ENCODE measurements around the gene PRELID3B. TPM values are rescaled to one million over a fixed set of nuclear protein-coding genes. Genes with fewer than 3 reads are reported as not detected.

Gene PRELID3B
- total and polyA plus RNA-seq, 10 of the 15 experiments (the other 5 are each of a cell fraction or from before 2014, with no cell fraction given): 72.5 to 151 (median 124) TPM

DNA sequence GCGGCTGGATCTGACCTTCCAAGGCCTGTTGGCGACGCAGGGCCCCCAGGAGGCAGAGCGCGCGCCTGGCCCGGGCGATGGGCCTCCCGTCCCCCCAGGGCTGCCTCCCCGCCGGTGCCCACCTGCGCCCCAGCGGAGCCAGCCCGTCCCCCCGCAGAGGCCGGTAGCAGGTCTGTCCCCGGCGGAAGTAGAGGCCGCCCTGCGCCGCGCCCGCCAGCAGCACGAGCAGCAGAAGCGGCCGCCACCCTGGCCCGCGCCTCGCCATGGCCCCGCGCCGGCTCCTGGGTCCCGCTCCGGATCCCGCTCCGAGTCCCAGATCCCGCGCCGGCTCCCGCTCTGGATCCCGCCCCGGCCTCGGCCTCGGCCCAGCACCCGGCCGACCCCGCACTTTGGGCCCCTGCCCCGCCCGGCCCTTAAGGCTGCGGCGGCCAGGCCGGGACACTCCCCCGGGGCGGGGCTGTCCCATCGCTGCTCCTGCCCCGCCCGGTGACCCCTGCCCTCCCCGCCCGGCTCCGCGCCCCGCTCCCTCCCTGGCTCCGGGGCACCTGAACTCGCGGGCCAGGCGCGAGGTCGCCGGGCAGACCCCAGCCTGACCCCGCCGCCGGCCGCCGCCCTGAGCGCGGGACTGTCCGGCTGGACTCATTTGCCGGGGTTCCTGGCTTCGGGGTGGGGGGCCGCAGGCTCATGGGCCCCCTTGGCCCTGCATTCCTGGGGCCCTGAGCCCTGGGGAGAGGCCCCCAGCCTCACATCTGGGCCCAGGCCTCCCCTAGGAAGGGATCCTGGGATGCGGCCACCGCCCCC, 35.5 kb downstream of the PRELID3B start, which contains the start of gene CTSZ (continued):
- TF ChIP-seq, protein P1, sequence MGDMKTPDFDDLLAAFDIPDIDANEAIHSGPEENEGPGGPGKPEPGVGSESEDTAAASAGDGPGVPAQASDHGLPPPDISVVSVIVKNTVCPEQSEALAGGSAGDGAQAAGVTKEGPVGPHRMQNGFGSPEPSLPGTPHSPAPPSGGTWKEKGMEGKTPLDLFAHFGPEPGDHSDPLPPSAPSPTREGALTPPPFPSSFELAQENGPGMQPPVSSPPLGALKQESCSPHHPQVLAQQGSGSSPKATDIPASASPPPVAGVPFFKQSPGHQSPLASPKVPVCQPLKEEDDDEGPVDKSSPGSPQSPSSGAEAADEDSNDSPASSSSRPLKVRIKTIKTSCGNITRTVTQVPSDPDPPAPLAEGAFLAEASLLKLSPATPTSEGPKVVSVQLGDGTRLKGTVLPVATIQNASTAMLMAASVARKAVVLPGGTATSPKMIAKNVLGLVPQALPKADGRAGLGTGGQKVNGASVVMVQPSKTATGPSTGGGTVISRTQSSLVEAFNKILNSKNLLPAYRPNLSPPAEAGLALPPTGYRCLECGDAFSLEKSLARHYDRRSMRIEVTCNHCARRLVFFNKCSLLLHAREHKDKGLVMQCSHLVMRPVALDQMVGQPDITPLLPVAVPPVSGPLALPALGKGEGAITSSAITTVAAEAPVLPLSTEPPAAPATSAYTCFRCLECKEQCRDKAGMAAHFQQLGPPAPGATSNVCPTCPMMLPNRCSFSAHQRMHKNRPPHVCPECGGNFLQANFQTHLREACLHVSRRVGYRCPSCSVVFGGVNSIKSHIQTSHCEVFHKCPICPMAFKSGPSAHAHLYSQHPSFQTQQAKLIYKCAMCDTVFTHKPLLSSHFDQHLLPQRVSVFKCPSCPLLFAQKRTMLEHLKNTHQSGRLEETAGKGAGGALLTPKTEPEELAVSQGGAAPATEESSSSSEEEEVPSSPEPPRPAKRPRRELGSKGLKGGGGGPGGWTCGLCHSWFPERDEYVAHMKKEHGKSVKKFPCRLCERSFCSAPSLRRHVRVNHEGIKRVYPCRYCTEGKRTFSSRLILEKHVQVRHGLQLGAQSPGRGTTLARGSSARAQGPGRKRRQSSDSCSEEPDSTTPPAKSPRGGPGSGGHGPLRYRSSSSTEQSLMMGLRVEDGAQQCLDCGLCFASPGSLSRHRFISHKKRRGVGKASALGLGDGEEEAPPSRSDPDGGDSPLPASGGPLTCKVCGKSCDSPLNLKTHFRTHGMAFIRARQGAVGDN (IDR thresholded peaks at IDR 0.05): peak; percentile 69; the same call in 1 of the 2 replicates
- TF ChIP-seq HDGF (IDR thresholded peaks at IDR 0.05): no peak
- TF ChIP-seq, protein P2, sequence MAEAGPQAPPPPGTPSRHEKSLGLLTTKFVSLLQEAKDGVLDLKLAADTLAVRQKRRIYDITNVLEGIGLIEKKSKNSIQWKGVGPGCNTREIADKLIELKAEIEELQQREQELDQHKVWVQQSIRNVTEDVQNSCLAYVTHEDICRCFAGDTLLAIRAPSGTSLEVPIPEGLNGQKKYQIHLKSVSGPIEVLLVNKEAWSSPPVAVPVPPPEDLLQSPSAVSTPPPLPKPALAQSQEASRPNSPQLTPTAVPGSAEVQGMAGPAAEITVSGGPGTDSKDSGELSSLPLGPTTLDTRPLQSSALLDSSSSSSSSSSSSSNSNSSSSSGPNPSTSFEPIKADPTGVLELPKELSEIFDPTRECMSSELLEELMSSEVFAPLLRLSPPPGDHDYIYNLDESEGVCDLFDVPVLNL (IDR thresholded peaks at IDR 0.05; ENCODE audit: low read depth, low read length): no peak
- no peak for TF ChIP-seq RCOR1 (conservative IDR thresholded peaks at IDR 0.05; ENCODE audit: low read depth, low read length)
- TF ChIP-seq, protein P3, sequence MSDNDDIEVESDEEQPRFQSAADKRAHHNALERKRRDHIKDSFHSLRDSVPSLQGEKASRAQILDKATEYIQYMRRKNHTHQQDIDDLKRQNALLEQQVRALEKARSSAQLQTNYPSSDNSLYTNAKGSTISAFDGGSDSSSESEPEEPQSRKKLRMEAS (IDR thresholded peaks at IDR 0.05; ENCODE audit: low read depth, low read length): no peak
- TF ChIP-seq EP300 (IDR thresholded peaks at IDR 0.05; ENCODE audit: borderline replicate concordance in 1 of 2, control insufficient read depth in 1 of 2, low read depth in 2 of 2, low read length in 2 of 2): no peak
- TF ChIP-seq MYC (IDR thresholded peaks at IDR 0.05; ENCODE audit: insufficient read depth, insufficient read length, insufficient replicate concordance, low read length, severe bottlenecking): no peak
- peak; percentile 57; the same call in 1 of the 2 replicates for TF ChIP-seq TAF1 (IDR thresholded peaks at IDR 0.05; ENCODE audit: borderline replicate concordance, low read depth, low read length)
- TF ChIP-seq ZNF622 (IDR thresholded peaks at IDR 0.05): no peak
- no peak for TF ChIP-seq CHD1 (IDR thresholded peaks at IDR 0.05; ENCODE audit: low read depth, low read length)
- peak; percentile 36; the same call in 1 of the 2 replicates for TF ChIP-seq RB1 (IDR thresholded peaks at IDR 0.05; ENCODE audit: borderline replicate concordance)
- TF ChIP-seq PAX5 (IDR thresholded peaks at IDR 0.05; ENCODE audit: borderline replicate concordance, low read depth, low read length): no peak
- no peak for TF ChIP-seq SMC3 (IDR thresholded peaks at IDR 0.05; ENCODE audit: borderline replicate concordance, low read length)
- TF ChIP-seq BMI1 (IDR thresholded peaks at IDR 0.05; ENCODE audit: borderline replicate concordance): no peak
- TF ChIP-seq, protein P4, sequence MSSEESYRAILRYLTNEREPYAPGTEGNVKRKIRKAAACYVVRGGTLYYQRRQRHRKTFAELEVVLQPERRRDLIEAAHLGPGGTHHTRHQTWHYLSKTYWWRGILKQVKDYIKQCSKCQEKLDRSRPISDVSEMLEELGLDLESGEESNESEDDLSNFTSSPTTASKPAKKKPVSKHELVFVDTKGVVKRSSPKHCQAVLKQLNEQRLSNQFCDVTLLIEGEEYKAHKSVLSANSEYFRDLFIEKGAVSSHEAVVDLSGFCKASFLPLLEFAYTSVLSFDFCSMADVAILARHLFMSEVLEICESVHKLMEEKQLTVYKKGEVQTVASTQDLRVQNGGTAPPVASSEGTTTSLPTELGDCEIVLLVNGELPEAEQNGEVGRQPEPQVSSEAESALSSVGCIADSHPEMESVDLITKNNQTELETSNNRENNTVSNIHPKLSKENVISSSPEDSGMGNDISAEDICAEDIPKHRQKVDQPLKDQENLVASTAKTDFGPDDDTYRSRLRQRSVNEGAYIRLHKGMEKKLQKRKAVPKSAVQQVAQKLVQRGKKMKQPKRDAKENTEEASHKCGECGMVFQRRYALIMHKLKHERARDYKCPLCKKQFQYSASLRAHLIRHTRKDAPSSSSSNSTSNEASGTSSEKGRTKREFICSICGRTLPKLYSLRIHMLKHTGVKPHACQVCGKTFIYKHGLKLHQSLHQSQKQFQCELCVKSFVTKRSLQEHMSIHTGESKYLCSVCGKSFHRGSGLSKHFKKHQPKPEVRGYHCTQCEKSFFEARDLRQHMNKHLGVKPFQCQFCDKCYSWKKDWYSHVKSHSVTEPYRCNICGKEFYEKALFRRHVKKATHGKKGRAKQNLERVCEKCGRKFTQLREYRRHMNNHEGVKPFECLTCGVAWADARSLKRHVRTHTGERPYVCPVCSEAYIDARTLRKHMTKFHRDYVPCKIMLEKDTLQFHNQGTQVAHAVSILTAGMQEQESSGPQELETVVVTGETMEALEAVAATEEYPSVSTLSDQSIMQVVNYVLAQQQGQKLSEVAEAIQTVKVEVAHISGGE (CRISPR knock-in tag; IDR thresholded peaks at IDR 0.05): no peak
- TF ChIP-seq, protein P5, sequence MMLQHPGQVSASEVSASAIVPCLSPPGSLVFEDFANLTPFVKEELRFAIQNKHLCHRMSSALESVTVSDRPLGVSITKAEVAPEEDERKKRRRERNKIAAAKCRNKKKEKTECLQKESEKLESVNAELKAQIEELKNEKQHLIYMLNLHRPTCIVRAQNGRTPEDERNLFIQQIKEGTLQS (IDR thresholded peaks at IDR 0.05; ENCODE audit: borderline replicate concordance, extremely low read depth, low read depth, low read length): no peak
- TF ChIP-seq ZNF207 (IDR thresholded peaks at IDR 0.05; ENCODE audit: borderline replicate concordance): peak; percentile 42; the same call in 1 of the 2 replicates
- 0 out of 2 replicates have a peak, but pooled peaks have one; percentile 50 for TF ChIP-seq YY1 (IDR thresholded peaks at IDR 0.05; ENCODE audit: low read depth, low read length)
- TF ChIP-seq EZH2 (IDR thresholded peaks at IDR 0.05; ENCODE audit: borderline replicate concordance, control insufficient read depth, low read depth, low read length): no peak
- no peak for TF ChIP-seq DPF2 (IDR thresholded peaks at IDR 0.05)
